Ishikawa (cell line): ENCODE measurements around the gene BMS1.
A peak's percentile ranks its signal among the peaks of the same experiment; 100 is the strongest.

Experiments used
- CEBPB ChIP-seq: IDR thresholded peaks from 2 replicates; pipeline ENCODE4 v1.6.1; 2012
- CREB1 ChIP-seq: IDR thresholded peaks from 2 replicates; pipeline ENCODE4 v1.6.1; 2012; ENCODE audit warnings: low read depth
- EGR1 ChIP-seq: IDR thresholded peaks from 2 replicates; pipeline ENCODE4 v1.6.1; 2012
- EP300 ChIP-seq: IDR thresholded peaks from 2 replicates; pipeline ENCODE4 v1.6.1; 2012; ENCODE audit warnings: borderline replicate concordance
- FOXM1 ChIP-seq: IDR thresholded peaks from 2 replicates; pipeline ENCODE4 v1.6.1; 2012; ENCODE audit warnings: low read depth, borderline replicate concordance
- NFIC ChIP-seq: IDR thresholded peaks from 2 replicates; pipeline ENCODE4 v1.6.1; 2012
- RAD21 ChIP-seq: IDR thresholded peaks from 2 replicates; pipeline ENCODE4 v1.6.1; 2012; ENCODE audit warnings: low read depth
- REST ChIP-seq: IDR thresholded peaks from 2 replicates; pipeline ENCODE4 v1.6.1; 2012; ENCODE audit warnings: low read depth, mild to moderate bottlenecking
- TAF1 ChIP-seq: IDR thresholded peaks from 2 replicates; pipeline ENCODE4 v1.6.1; 2012; ENCODE audit warnings: low read depth, mild to moderate bottlenecking
- TCF12 ChIP-seq: IDR thresholded peaks from 2 replicates; pipeline ENCODE4 v1.6.1; 2012; ENCODE audit warnings: low read depth
- YY1 ChIP-seq: IDR thresholded peaks from 2 replicates; pipeline ENCODE4 v1.6.1; 2012; ENCODE audit warnings: low read depth
- ZBTB7A ChIP-seq: IDR thresholded peaks from 2 replicates; pipeline ENCODE4 v1.6.1; 2012; ENCODE audit warnings: low read depth
- TF ChIP-seq, protein P1 (sequence below): IDR thresholded peaks from 2 replicates; pipeline ENCODE4 v1.6.1; 2012
- TF ChIP-seq, protein P2 (sequence below): IDR thresholded peaks from 2 replicates; pipeline ENCODE4 v1.6.1; 2012

Gene BMS1

GRCh38 chr10:42744134-42744701 lies 38.4 kb upstream of the BMS1 start:
- TF ChIP-seq, protein P1, sequence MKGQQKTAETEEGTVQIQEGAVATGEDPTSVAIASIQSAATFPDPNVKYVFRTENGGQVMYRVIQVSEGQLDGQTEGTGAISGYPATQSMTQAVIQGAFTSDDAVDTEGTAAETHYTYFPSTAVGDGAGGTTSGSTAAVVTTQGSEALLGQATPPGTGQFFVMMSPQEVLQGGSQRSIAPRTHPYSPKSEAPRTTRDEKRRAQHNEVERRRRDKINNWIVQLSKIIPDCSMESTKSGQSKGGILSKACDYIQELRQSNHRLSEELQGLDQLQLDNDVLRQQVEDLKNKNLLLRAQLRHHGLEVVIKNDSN, result no peak
- TF ChIP-seq YY1, result no peak
- no peak for TF ChIP-seq FOXM1
- no peak for TF ChIP-seq TAF1
- TF ChIP-seq, protein P2, sequence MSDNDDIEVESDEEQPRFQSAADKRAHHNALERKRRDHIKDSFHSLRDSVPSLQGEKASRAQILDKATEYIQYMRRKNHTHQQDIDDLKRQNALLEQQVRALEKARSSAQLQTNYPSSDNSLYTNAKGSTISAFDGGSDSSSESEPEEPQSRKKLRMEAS, result no peak
- TF ChIP-seq REST, result no peak

- no peak for TF ChIP-seq TCF12
- TF ChIP-seq NFIC, result no peak
- no peak for TF ChIP-seq YY1
- TF ChIP-seq RAD21, result peak; percentile 62
- TF ChIP-seq TAF1, result no peak
- TF ChIP-seq, protein P1, result no peak
Measured at GRCh38 chr10:42753126-42753506, 29.5 kb upstream of the BMS1 start.

DNA sequence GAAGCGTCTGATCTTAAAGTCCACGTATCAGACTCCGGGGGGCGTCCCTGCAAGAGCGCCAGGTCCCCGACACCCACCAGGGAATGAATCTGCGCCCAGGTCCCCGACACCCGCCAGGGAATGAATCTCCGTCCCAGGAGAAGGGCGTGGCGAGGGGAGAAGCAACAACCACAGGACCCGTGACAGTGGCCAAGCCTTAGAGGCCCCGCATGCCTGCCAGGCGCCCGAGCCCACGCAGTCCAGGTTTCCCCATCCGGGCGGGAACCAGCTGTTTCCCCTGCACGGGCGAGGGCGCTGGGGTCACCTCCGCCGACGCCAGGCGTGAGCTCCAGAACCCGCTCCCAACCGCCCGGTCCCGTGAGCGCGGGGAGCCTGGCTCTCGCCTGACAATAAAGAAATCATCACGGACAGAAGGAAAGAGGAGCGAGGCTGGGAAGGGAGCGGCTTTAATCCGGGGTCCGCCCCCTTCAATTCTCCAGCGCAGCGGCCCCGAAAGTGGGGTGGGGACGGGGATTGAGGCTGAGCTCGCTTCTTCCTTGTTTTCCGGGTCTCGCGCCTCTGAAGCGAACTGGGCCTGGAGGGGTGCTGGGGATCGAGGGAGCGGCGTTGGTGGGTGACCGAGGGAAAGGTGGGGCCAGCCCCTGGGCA lies 29.0 kb upstream of the BMS1 start:
- TF ChIP-seq CREB1 (no peak), TAF1 (no peak), CEBPB (no peak), FOXM1 (no peak), YY1 (no peak), TCF12 (no peak), REST (no peak)
- TF ChIP-seq, protein P2, result peak; percentile 80

DNA sequence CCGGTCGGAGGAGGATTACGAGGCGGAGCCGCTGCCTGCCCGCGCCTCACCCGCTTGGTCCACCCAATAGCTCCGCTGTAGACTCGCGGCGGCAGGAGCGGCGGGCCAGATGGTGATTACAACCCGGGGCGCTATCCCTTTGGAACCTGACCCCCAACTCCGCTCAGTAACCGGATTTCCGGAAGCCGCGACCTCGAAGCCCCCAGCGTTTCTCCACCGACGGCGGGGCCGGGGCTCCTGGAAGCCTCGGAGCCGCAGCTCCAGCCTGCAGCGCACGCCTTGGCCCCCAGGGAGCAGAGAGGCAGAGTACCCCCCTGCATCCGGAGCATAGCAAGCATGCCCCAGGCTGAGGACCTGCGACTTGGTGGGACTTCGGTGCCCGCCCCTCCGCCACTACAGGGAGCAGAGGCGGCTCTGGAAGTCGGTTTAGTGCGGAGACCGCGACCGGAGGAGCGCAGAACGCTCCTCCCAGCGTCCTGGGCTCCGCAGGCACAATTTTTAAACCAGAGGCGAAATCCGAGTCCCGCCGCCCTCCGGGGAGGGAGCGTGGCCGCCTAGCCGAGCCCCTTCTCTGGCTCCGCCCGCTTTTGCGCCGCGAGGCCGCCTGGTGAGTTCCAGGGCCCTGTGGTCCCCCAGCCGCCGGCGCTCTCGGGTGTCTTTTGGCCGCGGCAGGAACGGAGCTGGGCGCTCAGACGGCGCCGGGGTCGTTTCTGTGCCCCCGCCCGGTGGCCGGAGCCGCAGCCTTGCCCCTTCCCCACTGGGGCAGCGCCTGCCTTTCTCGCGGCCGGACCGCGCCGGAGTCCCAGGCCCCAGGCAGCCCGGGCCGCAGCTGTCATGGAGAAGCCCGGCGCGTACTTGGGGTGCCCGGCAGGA lies 28.2 kb upstream of the BMS1 start:
- TF ChIP-seq TAF1 (no peak), YY1 (no peak), EP300 (no peak), ZBTB7A (peak; percentile 89), RAD21 (no peak), NFIC (no peak), TCF12 (no peak), REST (no peak), EGR1 (no peak), CEBPB (no peak), CREB1 (no peak)
- TF ChIP-seq, protein P2, result 0 out of 2 replicates have a peak, but pooled peaks have one; percentile 18
- TF ChIP-seq, protein P1, result no peak
